Kidney glomerular epithelial cell (primary cell): ENCODE data around the gene SERPINA12.

Source experiments
- DNase-seq: peaks from one replicate; lab custom pipeline; 2025; lab: John Stamatoyannopoulos, UW

SERPINA12 gene, protein sequence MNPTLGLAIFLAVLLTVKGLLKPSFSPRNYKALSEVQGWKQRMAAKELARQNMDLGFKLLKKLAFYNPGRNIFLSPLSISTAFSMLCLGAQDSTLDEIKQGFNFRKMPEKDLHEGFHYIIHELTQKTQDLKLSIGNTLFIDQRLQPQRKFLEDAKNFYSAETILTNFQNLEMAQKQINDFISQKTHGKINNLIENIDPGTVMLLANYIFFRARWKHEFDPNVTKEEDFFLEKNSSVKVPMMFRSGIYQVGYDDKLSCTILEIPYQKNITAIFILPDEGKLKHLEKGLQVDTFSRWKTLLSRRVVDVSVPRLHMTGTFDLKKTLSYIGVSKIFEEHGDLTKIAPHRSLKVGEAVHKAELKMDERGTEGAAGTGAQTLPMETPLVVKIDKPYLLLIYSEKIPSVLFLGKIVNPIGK

DNA sequence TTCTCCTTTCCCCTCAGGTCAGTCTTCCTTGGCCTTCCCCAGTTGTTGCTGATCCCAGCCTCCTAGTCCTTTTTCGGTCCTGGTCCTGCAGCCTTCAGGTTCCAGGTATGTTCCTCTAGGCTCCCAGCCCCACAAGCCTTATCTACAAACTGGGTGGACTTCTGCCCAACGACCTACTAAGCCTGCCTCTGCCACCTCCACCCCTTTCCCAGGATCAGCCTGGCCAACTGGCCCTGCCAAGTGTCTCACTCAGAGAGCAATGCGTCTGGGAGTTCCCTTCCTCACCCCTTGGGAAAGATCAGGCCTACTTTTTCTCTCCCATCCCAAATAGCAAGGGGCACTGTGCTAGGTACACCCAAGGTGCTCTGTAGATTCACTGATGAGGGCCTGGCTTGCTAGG lies at the start of gene SERPINA12:
Gene SERPINA12, minus strand, starts transcription at position 114 of the 400 bp plus-strand sequence. CDS start 11,072 bp downstream, outside the sequence.
- DNase-seq = no peak

DNA sequence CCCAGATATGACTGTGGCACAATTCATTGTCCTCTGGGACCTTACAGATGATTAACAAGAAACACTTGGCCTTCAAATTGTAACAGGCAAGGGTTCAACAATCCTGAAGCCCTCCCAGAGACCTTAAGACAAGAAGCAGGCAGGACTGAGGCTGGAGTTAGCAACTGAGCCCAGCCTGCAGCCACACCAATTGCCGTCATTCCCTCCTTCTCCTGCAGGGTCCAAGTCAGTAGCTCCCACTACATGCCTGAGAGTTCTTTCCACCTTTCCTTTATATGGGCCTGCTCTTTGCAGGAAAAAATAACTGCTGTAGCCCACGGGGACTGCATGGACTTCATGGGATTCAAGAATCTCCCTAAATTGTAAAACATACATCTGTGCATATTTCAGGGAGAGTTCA lies 49.6 kb upstream of the SERPINA12 start:
- no peak for DNase-seq

DNA sequence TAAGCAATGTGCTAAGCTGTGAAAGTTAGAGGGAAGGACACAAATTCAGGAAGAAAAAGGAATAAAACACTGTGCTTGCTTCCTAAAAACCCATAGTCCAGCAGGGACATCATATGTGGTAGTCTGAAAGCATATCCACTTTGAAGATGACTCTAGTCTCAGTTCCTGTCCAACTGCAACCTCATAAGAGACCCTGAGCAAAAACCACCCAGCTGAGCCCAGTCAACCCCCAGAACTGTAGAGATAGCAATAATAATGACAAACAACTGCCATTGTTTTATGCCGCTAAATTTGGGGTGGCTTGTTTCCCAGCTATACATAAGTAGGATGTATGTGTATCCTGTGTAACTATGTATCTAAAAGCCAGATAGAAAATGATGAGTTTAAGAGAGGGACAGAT lies 48.1 kb upstream of the SERPINA12 start:
- DNase-seq = no peak

DNA sequence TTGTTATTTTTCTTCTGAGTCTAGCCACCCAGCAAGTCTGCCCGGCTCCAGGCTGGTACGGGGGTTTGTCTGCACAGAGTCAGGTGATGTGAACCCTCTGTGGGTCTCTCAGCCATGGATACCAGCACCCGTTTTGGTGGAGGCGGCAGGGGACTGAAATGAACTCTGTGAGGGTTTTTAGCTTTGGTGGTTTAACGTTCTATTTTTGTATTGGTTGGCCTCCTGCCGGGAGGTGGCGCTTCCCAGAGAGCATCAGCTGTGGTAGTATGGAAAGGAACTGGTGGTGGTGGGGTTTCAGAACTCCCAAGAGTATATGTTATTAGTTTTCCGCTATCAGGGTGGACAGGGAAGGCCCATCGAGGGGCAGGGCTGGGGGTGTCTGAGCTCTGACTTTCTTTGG lies 46.7 kb upstream of the SERPINA12 start:
- DNase-seq = no peak

DNA sequence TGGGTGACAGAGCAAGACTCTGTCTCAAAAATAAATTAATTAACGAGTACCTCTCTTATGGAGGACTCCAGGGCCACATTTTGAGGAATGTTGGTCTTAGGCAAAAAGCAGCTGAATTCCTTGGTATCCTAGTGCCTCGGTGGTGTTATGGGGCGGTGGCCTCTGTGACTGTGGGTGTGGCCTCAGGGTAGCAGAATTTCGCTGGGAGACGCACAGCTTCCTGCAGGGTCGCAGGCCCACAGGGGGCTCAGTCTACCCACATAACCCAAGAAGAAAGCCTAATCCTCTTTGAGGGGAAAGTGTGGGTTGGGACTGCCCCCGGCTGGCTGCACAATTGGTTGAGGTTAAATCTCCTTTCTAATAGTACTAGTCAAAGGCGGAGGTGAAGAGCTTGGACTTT lies 40.8 kb upstream of the SERPINA12 start:
- DNase-seq = no peak

DNA sequence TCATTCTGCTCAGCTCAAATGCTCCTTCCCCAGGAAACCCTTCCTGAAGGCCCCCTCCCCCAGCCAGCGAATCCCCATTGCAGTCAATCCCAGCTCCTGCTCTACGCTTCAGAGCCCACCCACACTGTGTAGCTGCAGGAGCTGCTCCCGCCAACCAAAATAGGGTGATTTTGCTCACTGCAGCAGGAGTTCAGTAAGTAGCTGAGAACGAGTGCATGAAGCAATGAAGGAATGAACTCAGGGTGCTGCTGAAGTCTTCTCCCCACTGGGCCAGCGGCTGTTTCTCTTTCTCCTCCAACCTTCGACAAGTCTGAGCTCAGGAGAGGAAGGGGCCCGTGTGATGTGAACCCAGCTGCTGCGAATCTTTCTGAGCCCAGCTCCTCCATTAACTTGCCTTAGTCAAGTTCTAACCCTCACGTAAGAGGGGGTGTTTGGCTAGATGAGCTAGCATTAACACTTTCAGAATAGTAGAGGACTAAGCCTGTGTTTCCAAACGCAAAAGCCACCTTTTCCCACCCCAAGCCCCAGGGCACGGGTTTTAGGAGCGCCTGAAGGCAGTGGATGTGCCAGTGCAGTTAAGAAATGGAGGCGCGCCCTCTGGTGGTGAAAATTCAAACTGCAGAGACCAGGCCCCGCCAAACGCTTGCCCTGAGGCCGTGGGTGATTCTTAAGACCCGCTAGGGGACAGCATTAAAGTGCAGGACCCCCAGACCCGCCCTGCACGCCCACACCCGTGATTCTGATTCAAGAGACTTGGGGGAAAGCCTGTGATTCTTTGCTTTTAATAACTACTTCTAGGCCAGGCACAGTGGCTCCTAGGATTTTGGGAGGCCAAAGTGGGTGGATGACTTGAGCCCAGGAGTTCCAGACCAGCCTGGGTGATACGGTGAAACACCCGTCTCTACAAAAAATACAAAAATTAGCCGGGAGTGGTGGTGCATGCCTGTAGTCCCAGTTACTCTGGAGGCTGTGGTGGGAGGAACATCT lies 40.0 kb upstream of the SERPINA12 start:
- DNase-seq = peak; percentile 24

DNA sequence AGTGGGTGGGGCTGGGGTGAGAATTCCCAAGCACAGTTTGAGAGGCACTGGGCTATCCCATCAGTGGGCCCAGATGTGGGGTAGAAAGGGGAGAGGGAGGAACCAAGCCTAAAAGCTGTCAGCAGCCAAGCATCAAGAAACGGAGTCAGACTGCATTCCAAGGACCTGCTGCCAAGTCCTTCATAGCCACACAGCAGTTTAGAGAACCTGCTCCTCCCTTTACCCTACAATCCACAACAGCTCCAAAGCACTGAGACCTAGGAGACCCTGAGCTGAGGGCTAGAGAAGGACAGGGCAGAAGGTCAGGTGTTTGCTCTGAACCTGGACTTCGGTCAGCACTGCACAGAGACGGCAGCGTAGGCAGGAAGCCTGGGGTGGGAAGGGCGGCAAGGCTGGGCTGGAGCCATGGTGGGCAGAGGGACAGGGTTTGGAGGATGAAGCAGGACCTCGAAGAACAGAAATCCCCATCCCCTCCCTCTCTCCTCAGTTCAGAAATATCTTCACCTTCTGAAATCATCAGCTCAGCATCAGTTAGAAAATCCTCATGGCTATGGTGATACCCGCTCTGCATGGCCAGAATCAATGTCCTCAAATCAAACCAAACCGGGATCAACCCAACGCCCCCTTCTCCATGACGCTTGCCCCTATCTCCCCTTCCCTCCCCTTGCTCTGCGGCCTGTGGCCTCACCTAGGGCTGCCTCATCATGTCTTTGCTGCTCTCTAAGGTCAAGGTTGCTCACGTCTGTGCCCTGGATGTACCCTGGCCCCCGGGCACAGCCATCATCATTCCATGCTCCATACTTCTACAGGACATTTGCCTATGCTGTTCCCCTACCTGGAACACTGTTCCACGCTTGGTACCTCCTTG lies 39.1 kb upstream of the SERPINA12 start:
- DNase-seq = no peak

DNA sequence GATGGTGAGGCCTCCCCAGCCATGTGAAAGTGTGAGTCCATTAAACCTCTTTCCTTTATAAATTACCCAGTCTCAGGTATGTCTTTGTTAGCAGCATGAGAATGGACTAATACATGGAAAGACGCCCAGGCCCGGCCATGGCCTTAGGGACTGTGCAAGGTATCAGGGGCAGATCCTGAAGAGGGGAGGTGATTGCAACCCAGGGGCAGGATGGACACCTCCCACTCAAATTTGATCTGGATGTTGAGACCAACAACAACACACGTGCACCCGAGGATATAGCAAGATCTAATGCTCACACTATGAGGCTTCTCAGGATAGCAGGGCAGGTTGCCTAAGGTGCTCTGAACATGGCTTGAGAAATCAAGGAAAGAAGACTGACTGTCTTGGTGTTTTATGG lies 38.5 kb upstream of the SERPINA12 start:
- no peak for DNase-seq

DNA sequence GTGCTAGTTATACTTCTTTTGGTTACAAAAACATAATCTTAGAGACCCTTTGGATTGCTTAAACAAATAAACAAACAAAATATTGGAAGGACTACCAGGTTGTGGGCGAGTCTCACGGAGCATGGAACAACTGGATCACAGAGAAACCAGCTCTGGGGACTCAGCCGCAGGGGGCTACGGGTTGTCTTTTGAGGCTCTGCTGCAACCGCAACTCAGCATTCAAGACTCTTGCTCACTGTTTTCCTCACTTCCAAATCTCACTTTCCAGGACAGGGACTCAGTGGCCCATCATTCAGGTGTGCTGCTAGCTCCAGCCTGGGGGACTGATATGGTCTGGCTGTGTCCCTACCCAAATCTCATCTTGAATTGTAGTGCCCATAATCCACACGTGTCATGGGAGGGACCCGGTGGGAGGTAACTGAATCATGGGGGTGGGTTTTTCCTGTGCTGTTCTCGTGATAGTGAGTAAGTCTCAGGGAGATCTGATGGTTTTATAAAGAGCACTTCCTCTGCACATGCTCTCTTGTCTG lies 37.9 kb upstream of the SERPINA12 start:
- DNase-seq = no peak

DNA sequence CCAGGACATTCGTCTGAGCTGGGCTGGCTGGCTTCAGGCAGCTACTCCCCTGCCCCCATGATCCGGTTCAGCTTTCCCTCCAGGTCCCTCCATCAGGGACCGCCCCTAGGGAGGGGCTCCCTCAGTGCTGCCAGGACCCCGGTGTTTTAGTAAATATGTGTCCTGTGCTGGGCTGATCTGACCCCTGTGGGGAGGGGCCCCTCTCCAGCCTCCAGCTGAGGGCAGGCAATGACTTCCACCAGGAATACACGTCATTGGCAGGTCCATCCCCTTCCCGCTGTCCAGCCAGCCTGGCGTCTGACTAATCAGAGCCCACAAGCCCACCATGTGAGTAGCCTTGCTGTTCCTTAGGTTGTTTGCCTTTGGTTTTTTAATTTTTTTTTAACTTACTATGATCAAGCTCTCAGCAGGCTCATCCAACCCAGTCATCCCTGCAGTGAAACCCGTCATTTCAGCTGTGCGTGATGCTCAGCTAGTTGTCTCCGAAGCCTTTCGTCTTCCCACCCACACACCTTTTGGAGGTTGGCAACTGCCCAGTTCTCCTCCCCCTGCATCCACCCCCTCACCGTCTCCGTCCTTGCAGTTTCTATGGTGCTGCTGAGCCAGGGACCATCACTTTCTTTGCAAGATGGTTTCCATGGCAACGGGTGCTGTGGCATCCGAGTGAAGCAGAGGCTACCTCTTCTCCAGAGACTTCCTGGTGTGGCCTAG lies 36.0 kb upstream of the SERPINA12 start:
- no peak for DNase-seq

DNA sequence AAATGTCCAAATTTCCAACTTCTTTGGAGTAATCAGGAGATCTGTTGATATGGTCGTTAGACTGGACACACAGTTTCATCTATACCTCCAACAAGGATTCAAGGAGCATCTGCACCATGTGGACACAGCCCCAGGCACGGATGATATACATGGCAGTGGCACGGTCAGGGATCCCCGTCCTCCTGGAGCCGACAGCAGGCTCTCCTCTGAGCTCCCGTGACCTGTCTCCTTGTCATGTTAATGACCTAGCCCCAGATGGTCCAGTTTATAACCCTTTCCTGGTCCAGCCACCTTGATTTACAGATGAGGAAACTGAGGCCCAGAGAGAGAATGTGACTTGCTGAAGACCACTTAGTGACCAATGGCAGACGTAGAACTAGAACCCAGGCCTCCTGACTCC lies 35.5 kb upstream of the SERPINA12 start:
- no peak for DNase-seq

DNA sequence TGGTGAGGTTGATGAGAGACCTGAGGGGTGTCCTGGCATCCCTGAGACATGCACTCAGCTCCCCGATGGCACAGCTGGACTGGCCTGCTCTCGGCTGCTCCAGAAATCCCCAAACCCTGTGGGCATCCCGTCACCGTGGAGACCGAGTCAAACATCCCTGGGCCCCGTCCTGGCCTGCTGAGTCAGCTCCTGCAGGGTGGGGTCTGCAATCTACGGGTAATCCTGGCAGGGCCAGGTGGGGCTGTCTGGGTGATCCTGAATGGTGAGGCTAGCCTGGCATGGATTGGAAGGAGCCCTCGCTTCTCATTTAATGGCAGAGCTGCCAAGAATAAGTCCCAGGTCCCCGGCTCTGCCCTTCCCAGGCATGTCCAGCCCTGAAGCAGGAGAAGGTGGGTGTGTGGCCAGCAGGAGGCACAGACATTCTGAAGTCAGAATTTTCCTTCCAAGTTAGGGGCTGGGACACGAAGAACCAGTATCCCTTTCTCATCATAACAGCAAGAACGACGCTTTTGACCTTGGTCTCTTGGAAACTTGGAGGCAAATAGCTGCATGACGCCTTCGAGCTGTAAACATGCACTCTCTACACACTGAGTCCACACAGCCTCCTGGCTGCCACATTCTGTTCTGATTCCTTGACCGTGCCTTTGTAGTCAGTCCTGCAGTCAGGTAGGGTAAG lies 34.3 kb upstream of the SERPINA12 start:
- no peak for DNase-seq

DNA sequence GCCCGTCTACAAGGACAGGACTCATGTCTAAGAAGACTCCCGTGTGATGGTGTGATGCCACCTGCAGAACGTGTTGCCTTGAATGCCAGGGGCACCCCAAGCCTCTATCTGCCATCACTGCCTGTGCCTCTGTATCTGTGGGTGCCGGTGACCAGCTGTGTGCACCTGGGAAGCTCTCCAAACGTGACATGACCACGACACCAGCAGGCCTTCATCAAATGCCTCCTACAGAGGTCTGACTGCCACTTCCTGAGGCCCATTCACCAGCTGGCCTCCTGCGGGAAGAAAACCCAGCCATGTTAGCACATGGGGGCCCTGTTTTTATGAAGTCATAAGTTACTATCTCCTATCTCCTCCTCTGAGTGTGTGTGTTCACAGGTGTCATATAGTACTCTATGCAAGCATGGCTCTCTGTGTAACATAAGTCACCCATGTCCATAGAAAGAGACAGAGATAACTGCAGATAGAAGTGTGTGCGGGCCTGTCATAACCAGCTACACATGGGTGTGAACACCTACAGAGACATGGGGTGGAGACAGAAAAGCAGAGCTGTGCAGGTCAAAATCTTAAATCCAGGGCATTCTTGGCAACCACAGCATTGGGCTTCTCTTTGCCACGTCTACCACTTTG lies 33.7 kb upstream of the SERPINA12 start:
- no peak for DNase-seq

DNA sequence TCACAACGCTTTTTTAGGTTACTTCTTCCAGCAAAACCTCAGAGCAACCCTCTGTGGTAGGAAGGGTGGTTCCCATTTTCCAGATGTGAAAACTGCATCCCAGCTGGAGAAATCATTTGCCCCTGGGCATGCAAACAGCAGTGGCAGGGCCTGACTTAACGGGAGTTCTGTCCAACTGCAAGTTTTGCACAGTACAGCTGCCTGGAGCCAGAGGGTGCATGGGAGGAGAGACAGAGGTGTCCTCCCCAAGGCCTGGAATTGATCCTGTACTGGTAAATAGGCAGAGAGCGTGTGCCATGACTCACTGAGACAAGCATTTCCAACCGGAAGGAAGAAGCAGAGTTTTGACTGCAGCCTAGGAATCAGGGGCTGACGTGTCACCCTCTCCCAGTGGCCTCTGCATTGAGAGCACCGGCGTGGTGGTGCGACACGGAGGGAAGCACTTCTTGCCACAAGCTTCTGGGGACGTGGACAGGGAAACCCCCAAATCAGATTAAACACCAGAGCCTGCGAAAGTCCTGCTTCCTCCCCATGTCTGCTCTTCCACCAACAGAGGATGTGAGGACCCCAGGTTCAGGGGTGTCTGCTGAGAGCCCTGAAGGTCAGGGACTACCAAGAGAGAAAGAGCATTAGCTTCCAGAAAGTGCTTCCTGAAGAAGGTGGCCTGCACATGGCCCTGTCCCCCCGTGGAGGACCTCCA lies 33.0 kb upstream of the SERPINA12 start:
- no peak for DNase-seq

DNA sequence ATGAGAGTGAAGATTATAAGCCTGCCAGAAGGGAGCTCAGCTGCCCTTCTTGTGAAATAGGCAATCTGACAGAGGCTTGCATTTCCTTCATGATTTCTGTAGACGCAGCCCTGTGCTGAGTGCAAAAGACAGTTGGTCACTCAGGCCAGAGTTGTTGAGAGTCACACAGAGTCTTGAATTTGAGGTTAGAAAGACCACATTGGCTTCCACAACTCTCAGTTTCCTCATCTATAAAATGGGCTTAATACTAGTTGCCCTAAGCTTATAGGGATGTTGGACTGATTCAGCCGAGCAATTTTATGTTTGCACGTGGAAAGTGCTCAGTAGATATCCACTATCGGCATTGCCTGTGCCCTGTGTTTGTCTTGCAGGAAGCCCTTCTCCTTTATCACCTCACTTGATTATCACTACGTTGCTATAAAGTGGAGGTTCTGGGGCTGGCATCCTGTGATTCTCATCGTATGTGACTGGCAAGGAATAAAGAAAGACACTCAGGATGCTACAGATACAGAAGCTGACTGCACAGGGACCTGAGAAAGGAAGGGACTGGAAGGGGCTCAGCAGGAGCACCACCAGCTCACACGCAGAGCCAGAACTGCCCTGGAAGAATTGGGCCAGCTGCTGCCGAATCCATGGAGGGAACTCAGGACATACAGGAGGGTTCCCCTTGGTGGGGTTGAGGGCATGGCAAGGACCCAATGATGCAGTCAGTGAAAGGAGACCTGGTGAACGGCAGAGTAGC lies 32.1 kb upstream of the SERPINA12 start:
- DNase-seq = no peak

DNA sequence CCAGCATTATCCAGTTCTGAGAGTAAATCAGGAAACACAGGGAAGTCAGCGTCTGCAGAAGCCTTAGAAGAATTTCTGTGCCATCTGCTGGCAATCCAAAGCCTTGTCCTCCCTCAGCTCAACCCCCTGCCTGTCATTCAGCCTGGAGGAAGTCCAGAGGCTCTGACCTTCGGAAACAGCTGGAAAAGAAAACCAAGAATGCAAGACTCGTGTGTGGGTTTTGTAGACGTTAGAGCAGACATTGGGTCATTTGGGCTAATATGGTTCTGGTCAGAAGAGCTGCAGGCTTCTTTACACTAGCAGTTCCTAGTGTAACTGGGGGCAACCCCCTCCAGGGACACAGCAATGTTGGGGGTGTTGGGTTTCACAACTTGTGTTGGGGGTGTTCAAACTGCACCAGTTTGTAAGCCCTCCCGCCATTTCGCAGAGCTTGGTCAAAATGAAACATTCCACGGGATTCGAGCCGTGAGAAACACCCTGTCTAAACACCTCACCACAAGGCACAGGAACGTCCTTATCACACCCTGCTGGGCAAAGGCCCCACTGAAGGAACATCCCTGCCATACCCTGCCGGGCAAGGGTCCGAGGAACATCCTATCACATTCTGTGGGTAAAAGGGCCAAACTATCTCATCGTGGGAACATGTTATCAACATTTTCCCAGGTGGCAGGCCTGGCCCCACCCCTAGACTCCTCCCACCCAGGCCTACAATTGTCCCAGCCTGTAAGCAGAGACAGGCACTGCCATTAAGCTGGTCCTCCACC lies 30.9 kb upstream of the SERPINA12 start:
- no peak for DNase-seq

DNA sequence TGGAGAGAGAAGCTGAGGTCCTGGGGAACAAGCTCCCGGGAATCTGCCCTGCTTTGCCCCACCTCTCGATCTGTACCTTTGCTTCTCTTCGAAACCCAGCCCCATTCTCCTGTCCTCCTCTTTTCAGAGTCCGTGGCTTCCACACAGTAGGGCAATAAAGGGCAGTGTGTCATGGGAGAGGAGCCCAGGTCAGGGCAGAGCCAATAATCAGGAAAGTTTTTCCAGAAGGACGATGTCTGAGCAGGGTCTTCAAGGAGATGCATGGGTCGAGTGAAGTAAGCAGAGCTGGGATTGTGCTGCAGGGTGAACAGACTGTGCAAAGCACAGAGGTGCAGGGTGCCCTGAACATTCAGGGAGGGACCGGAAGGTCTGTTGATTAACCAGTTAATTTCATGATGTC lies 29.9 kb upstream of the SERPINA12 start:
- DNase-seq = no peak
